A673 (cell line): ENCODE measurements around the gene KRT17.
"Not testable (repeated sequence)": the region's sequence is repeated elsewhere in the genome, so short reads cannot be mapped to it uniquely, and the experiment has no call there.

Experiments
- EZH2 ChIP-seq: fragments of 200-600 bp; sonication (generic); IDR thresholded peaks from 2 replicates; pipeline ENCODE4 v1.6.1; 2017; ENCODE audit warnings: borderline replicate concordance, low read depth, mild to moderate bottlenecking, mixed read lengths, antibody characterized with exemption, low read length; ENCODE audit not compliant: poor library complexity, severe bottlenecking
- TF ChIP-seq, protein P1 (sequence below): fragments of 300-800, 200-600 bp; sonication (generic); conservative IDR thresholded peaks from 2 replicates; pipeline ENCODE4 v1.5.1; 2017; ENCODE audit warnings: low read depth, mild to moderate bottlenecking, antibody characterized with exemption, low read length, moderate library complexity, mixed read lengths

DNA sequence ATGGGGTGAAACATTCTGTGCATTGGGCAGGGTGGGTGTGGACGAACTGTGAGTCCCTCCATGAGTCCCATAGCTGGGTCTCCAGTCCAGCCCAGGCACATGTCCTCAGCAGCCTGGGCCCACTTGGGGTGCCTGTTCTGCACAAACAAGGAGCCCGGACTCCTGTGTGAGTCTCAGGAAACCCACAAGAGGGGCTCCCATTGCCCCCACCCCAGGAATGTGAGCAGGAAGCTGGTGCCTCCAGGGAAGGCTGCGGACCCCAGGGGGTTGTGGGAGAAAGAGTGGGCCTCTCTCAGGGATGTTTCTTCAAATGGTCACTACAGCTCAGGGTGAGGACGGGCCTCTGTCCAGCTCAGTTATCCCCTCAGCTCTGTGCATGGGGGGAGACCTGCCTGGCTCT, 7.9 kb downstream of the KRT17 start:
- TF ChIP-seq, protein P1, sequence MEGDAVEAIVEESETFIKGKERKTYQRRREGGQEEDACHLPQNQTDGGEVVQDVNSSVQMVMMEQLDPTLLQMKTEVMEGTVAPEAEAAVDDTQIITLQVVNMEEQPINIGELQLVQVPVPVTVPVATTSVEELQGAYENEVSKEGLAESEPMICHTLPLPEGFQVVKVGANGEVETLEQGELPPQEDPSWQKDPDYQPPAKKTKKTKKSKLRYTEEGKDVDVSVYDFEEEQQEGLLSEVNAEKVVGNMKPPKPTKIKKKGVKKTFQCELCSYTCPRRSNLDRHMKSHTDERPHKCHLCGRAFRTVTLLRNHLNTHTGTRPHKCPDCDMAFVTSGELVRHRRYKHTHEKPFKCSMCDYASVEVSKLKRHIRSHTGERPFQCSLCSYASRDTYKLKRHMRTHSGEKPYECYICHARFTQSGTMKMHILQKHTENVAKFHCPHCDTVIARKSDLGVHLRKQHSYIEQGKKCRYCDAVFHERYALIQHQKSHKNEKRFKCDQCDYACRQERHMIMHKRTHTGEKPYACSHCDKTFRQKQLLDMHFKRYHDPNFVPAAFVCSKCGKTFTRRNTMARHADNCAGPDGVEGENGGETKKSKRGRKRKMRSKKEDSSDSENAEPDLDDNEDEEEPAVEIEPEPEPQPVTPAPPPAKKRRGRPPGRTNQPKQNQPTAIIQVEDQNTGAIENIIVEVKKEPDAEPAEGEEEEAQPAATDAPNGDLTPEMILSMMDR = not testable (repeated sequence)
- TF ChIP-seq EZH2 = not testable (repeated sequence)
